Measurements from ENCODE around the gene DNAJB6.

The DNAJB6 gene

GRCh38 chr7:157360483-157361025 lies 23.8 kb downstream of the DNAJB6 start:
- H3K4me3 ChIP-seq (ENCODE audit: insufficient read depth, low read length, poor library complexity, severe bottlenecking) = no peak overlapping the region
- H3K9ac ChIP-seq (ENCODE audit: low read length) = no peak overlapping the region
- TF ChIP-seq EZH2phosphoT487 (conservative IDR thresholded peaks at IDR 0.05; ENCODE audit: low read length) = no peak
- no peaks in the 10 kb centered on the region for H3K9me2 ChIP-seq (replicated peaks; ENCODE audit: insufficient read depth, low read length)
- no peak overlapping the region for H3K4me2 ChIP-seq (ENCODE audit: low read depth, low read length, poor library complexity, severe bottlenecking)
- no peak overlapping the region for H3K27ac ChIP-seq (ENCODE audit: low read depth, low read length)
- no peaks in the 10 kb centered on the region for H3K9me3 ChIP-seq (ENCODE audit: insufficient read depth, low read length)
- no peak overlapping the region for H2AFZ ChIP-seq (ENCODE audit: low read depth, low read length, severe bottlenecking)
- H3K79me2 ChIP-seq (ENCODE audit: insufficient read depth, low read length) = peaks cover 76% of the 10 kb centered on the region
- peaks cover 32% of the 10 kb centered on the region for H4K20me1 ChIP-seq (ENCODE audit: low read depth, low read length)
- H3F3A ChIP-seq (ENCODE audit: insufficient read depth) = no peaks in the 10 kb centered on the region
- no peaks in the 10 kb centered on the region for H3K27me3 ChIP-seq (ENCODE audit: low read length)
- peaks cover 11% of the 10 kb centered on the region for H3K36me3 ChIP-seq (ENCODE audit: low read length)

GRCh38 chr7:157361537-157361936 lies 24.7 kb downstream of the DNAJB6 start:
- Histone ChIP-seq H4K20me1 (ENCODE audit: low read depth, low read length) (peaks cover 31% of the 10 kb centered on the region), H3F3A (ENCODE audit: insufficient read depth) (no peaks in the 10 kb centered on the region), H3K27me3 (ENCODE audit: low read length) (no peaks in the 10 kb centered on the region), H3K36me3 (ENCODE audit: low read length) (peaks cover 16% of the 10 kb centered on the region), H3K4me2 (ENCODE audit: low read depth, low read length, poor library complexity, severe bottlenecking) (no peak overlapping the region), H3K79me2 (ENCODE audit: insufficient read depth, low read length) (peaks cover 74% of the 10 kb centered on the region), H2AFZ (ENCODE audit: low read depth, low read length, severe bottlenecking) (no peak overlapping the region), H3K9me3 (ENCODE audit: insufficient read depth, low read length) (no peaks in the 10 kb centered on the region), H3K4me3 (ENCODE audit: insufficient read depth, low read length, poor library complexity, severe bottlenecking) (no peak overlapping the region), H3K9ac (ENCODE audit: low read length) (no peak overlapping the region), H3K27ac (ENCODE audit: low read depth, low read length) (no peak overlapping the region), H3K9me2 (replicated peaks; ENCODE audit: insufficient read depth, low read length) (no peaks in the 10 kb centered on the region)
- TF ChIP-seq EZH2phosphoT487 (conservative IDR thresholded peaks at IDR 0.05; ENCODE audit: low read length) = no peak
- TF ChIP-seq CTCF (IDR thresholded peaks at IDR 0.05; ENCODE audit: insufficient read depth, low read length, poor library complexity, severe bottlenecking) = no peak

- no peak overlapping the region for H3K4me2 ChIP-seq (ENCODE audit: low read depth, low read length, poor library complexity, severe bottlenecking)
- no peak overlapping the region for H3K27ac ChIP-seq (ENCODE audit: low read depth, low read length)
- H3K27me3 ChIP-seq (ENCODE audit: low read length) = no peaks in the 10 kb centered on the region
- H3K9ac ChIP-seq (ENCODE audit: low read length) = no peak overlapping the region
- peaks cover 31% of the 10 kb centered on the region for H4K20me1 ChIP-seq (ENCODE audit: low read depth, low read length)
- TF ChIP-seq CTCF (IDR thresholded peaks at IDR 0.05; ENCODE audit: insufficient read depth, low read length, poor library complexity, severe bottlenecking) (no peak), EZH2phosphoT487 (conservative IDR thresholded peaks at IDR 0.05; ENCODE audit: low read length) (no peak)
- peaks cover 25% of the 10 kb centered on the region for H3K36me3 ChIP-seq (ENCODE audit: low read length)
- peaks cover 65% of the 10 kb centered on the region for H3K79me2 ChIP-seq (ENCODE audit: insufficient read depth, low read length)
- H2AFZ ChIP-seq (ENCODE audit: low read depth, low read length, severe bottlenecking) = no peak overlapping the region
- no peak overlapping the region for H3K4me3 ChIP-seq (ENCODE audit: insufficient read depth, low read length, poor library complexity, severe bottlenecking)
- H3K9me3 ChIP-seq (ENCODE audit: insufficient read depth, low read length) = no peaks in the 10 kb centered on the region
- no peaks in the 10 kb centered on the region for H3F3A ChIP-seq (ENCODE audit: insufficient read depth)
- no peaks in the 10 kb centered on the region for H3K9me2 ChIP-seq (replicated peaks; ENCODE audit: insufficient read depth, low read length)
These were observed 25.9 kb downstream of the DNAJB6 start for GRCh38 chr7:157362729-157363128.

- Histone ChIP-seq H4K20me1 (ENCODE audit: low read depth, low read length) (peaks cover 16% of the 10 kb centered on the region), H2AFZ (ENCODE audit: low read depth, low read length, severe bottlenecking) (no peak overlapping the region), H3K36me3 (ENCODE audit: low read length) (peaks cover 34% of the 10 kb centered on the region), H3K4me3 (ENCODE audit: insufficient read depth, low read length, poor library complexity, severe bottlenecking) (no peak overlapping the region), H3K9me3 (ENCODE audit: insufficient read depth, low read length) (no peaks in the 10 kb centered on the region), H3K9ac (ENCODE audit: low read length) (no peak overlapping the region), H3K9me2 (replicated peaks; ENCODE audit: insufficient read depth, low read length) (no peaks in the 10 kb centered on the region), H3F3A (ENCODE audit: insufficient read depth) (no peaks in the 10 kb centered on the region), H3K27me3 (ENCODE audit: low read length) (no peaks in the 10 kb centered on the region), H3K27ac (ENCODE audit: low read depth, low read length) (no peak overlapping the region), H3K4me2 (ENCODE audit: low read depth, low read length, poor library complexity, severe bottlenecking) (no peak overlapping the region), H3K79me2 (ENCODE audit: insufficient read depth, low read length) (peaks cover 44% of the 10 kb centered on the region)
- TF ChIP-seq EZH2phosphoT487 (conservative IDR thresholded peaks at IDR 0.05; ENCODE audit: low read length) (no peak), CTCF (IDR thresholded peaks at IDR 0.05; ENCODE audit: insufficient read depth, low read length, poor library complexity, severe bottlenecking) (no peak)
These were observed 29.9 kb downstream of the DNAJB6 start for GRCh38 chr7:157366722-157367121.
